H9 (cell line): Measurements from ENCODE around the gene NSUN6. TPM values are rescaled to one million over a fixed set of nuclear protein-coding genes. Genes with fewer than 3 reads are reported as not detected.

Experiments used
- DNase-seq: peaks from one replicate; pipeline ENCODE4 v3.0.0-alpha.2; 2017
- H2AFZ ChIP-seq: one replicate; pipeline ENCODE4 v1.6.1; 2013; ENCODE audit warnings: mild to moderate bottlenecking, low read length, control low read depth, moderate library complexity
- H2AK5ac ChIP-seq: 2 replicates; pipeline ENCODE4 v1.6.1; 2013; ENCODE audit warnings: low read length, control low read depth, mixed read lengths; ENCODE audit not compliant: insufficient read length
- H2BK120ac ChIP-seq: one replicate; pipeline ENCODE4 v1.6.1; 2013; ENCODE audit warnings: low read depth, mild to moderate bottlenecking, low read length, control low read depth, inconsistent platforms; ENCODE audit not compliant: poor library complexity, severe bottlenecking
- H2BK12ac ChIP-seq: 2 replicates; pipeline ENCODE4 v1.6.1; 2013; ENCODE audit warnings: low read length, control low read depth, mixed read lengths, low read depth; ENCODE audit not compliant: insufficient read length
- H2BK15ac ChIP-seq: 2 replicates; pipeline ENCODE4 v1.6.1; 2013; ENCODE audit warnings: low read depth, low read length, control low read depth
- H2BK20ac ChIP-seq: one replicate; pipeline ENCODE4 v1.6.1; 2013; ENCODE audit warnings: low read depth, mild to moderate bottlenecking, low read length, control low read depth, inconsistent platforms; ENCODE audit not compliant: poor library complexity, severe bottlenecking
- H2BK5ac ChIP-seq: 2 replicates; pipeline ENCODE4 v1.6.1; 2013; ENCODE audit warnings: low read length, control low read depth, mixed read lengths; ENCODE audit not compliant: insufficient read length
- H3K14ac ChIP-seq: 2 replicates; pipeline ENCODE4 v1.6.1; 2013; ENCODE audit warnings: low read length, control low read depth; ENCODE audit not compliant: insufficient read depth
- H3K18ac ChIP-seq: 2 replicates; pipeline ENCODE4 v1.6.1; 2013; ENCODE audit warnings: low read depth, mild to moderate bottlenecking, mixed read lengths, low read length, control low read depth; ENCODE audit not compliant: insufficient read length
- H3K23ac ChIP-seq: 2 replicates; pipeline ENCODE4 v1.6.1; 2013; ENCODE audit warnings: low read length, control low read depth, mixed read lengths, low read depth; ENCODE audit not compliant: insufficient read length
- H3K23me2 ChIP-seq: 2 replicates; pipeline ENCODE4 v1.6.1; 2013; ENCODE audit warnings: low read depth, mild to moderate bottlenecking, mixed read lengths, low read length, control low read depth; ENCODE audit not compliant: insufficient read length, poor library complexity, severe bottlenecking
- H3K27ac ChIP-seq: 2 replicates; pipeline ENCODE4 v1.5.1; 2013; ENCODE audit warnings: low read length, control low read depth, mixed read lengths, low read depth; ENCODE audit not compliant: insufficient read length
- H3K27me3 ChIP-seq: 2 replicates; pipeline ENCODE4 v1.6.1; 2013; ENCODE audit warnings: low read length, control low read depth, inconsistent platforms; ENCODE audit not compliant: insufficient read depth
- H3K4ac ChIP-seq: 2 replicates; pipeline ENCODE4 v1.6.1; 2013; ENCODE audit warnings: low read depth, mild to moderate bottlenecking, control low read depth, inconsistent platforms, low read length, moderate library complexity
- H3K4me1 ChIP-seq: 2 replicates; pipeline ENCODE4 v1.6.1; 2013; ENCODE audit warnings: low read length, control low read depth, inconsistent platforms; ENCODE audit not compliant: insufficient read depth
- H3K4me2 ChIP-seq: 2 replicates; pipeline ENCODE4 v1.6.1; 2013; ENCODE audit warnings: low read length, control low read depth, mixed read lengths; ENCODE audit not compliant: insufficient read length, insufficient read depth
- H3K56ac ChIP-seq: 2 replicates; pipeline ENCODE4 v1.6.1; 2013; ENCODE audit warnings: low read depth, mild to moderate bottlenecking, mixed read lengths, low read length, control low read depth; ENCODE audit not compliant: insufficient read length
- H3K79me1 ChIP-seq: 2 replicates; pipeline ENCODE4 v1.6.1; 2013; ENCODE audit warnings: low read depth, mild to moderate bottlenecking, moderate library complexity, low read length, control low read depth, inconsistent platforms; ENCODE audit not compliant: insufficient read depth, poor library complexity, severe bottlenecking
- H3K79me2 ChIP-seq: 2 replicates; pipeline ENCODE4 v1.6.1; 2013; ENCODE audit warnings: low read length, control low read depth, inconsistent platforms; ENCODE audit not compliant: insufficient read depth
- H3K9ac ChIP-seq: 2 replicates; pipeline ENCODE4 v1.6.1; 2013; ENCODE audit warnings: low read length, control low read depth, mixed read lengths; ENCODE audit not compliant: insufficient read length; ENCODE audit errors: extremely low read depth
- H3K9me3 ChIP-seq: one replicate; pipeline ENCODE4 v1.6.1; 2013; ENCODE audit warnings: low read depth, low read length, inconsistent platforms; ENCODE audit not compliant: control insufficient read depth
- H3T11ph ChIP-seq: one replicate; pipeline ENCODE4 v1.6.1; 2013; ENCODE audit warnings: mild to moderate bottlenecking, low read length, control low read depth, inconsistent platforms
- H4K20me1 ChIP-seq: one replicate; pipeline ENCODE4 v1.6.1; 2013; ENCODE audit not compliant: control insufficient read depth, insufficient read length, insufficient read depth
- H4K5ac ChIP-seq: 2 replicates; pipeline ENCODE4 v1.6.1; 2013; ENCODE audit warnings: low read depth, mild to moderate bottlenecking, mixed read lengths, low read length, control low read depth; ENCODE audit not compliant: insufficient read length
- H4K8ac ChIP-seq: replicated peaks from 2 replicates; pipeline ENCODE4 v1.6.1; 2013; ENCODE audit warnings: low read length, control low read depth, mixed read lengths, low read depth; ENCODE audit not compliant: insufficient read length
- H4K91ac ChIP-seq: 2 replicates; pipeline ENCODE4 v1.6.1; 2013; ENCODE audit warnings: low read depth, mild to moderate bottlenecking, moderate library complexity, mixed read lengths, low read length, control low read depth; ENCODE audit not compliant: insufficient read length
- H3K27ac Mint-ChIP-seq, 3 experiments: 2 replicates in 2 of 3; 3 replicates in 1 of 3; pipeline ENCODE4 v1.8.0; 2020 to 2021; ENCODE audit warnings: mixed read lengths in 3 of 3, mild to moderate bottlenecking in 1 of 3, moderate library complexity in 1 of 3
- H3K27me3 Mint-ChIP-seq: 2 replicates; pipeline ENCODE4 v1.8.0; 2021; ENCODE audit warnings: low read depth, mild to moderate bottlenecking, moderate library complexity, mixed read lengths
- H3K36me3 Mint-ChIP-seq, 3 experiments: 2 replicates in 2 of 3; 3 replicates in 1 of 3; pipeline ENCODE4 v1.8.0; 2020 to 2021; ENCODE audit warnings: low read depth in 3 of 3, mixed read lengths in 3 of 3; ENCODE audit not compliant: insufficient read depth in 1 of 3
- H3K4me1 Mint-ChIP-seq, 2 experiments: 2 replicates each; pipeline ENCODE4 v1.8.0; 2020; ENCODE audit warnings: mixed read lengths in 2 of 2
- H3K4me3 Mint-ChIP-seq, 2 experiments: 2 replicates in 1 of 2; 3 replicates in 1 of 2; pipeline ENCODE4 v1.8.0; 2020 to 2021; ENCODE audit warnings: mild to moderate bottlenecking in 2 of 2, mixed read lengths in 2 of 2, moderate library complexity in 1 of 2
- H3K9me3 Mint-ChIP-seq, 2 experiments: 2 replicates in 1 of 2; 3 replicates in 1 of 2; pipeline ENCODE4 v1.8.0; 2020; ENCODE audit warnings: mild to moderate bottlenecking in 2 of 2, mixed read lengths in 2 of 2, moderate library complexity in 1 of 2
- CTCF ChIP-seq: fragments of 200-600 bp; sonication (generic); conservative IDR thresholded peaks from 3 replicates; pipeline ENCODE4 v1.8.0; 2021; ENCODE audit warnings: antibody characterized with exemption, mild to moderate bottlenecking
- WGBS: extraction: QIAGEN DNeasy Blood & Tissue Kit; methylation state at CpG from one replicate; pipeline ENCODE4 v1.1.7; 2013; ENCODE audit warnings: missing lambda C conversion rate, low lambda C conversion rate, mixed read lengths; ENCODE audit not compliant: insufficient read length; ENCODE audit errors: extremely low coverage; 5-methylcytosine and 5-hydroxymethylcytosine counted together
- total RNA-seq: library from RNA; stranded (reverse); gene quantifications from 2 replicates; pipeline ENCODE4 v1.2.1, GENCODE V29; 2021

The NSUN6 gene
- total RNA-seq, 1 experiment from 2014 or later: 11.9 TPM

GRCh38 chr10:18523025-18523424, 128.4 kb downstream of the NSUN6 start:
- Histone ChIP-seq H4K8ac (no peak overlapping the region), H2BK20ac (no peak overlapping the region), H2BK5ac (no peak overlapping the region), H3K18ac (no peak overlapping the region), H3K27me3 (no peaks in the 10 kb centered on the region), H3K4ac (no peak overlapping the region), H3K23me2 (no peaks in the 10 kb centered on the region), H4K20me1 (no peaks in the 10 kb centered on the region), H3K79me2 (no peaks in the 10 kb centered on the region), H4K5ac (no peak overlapping the region), H3K4me2 (no peak overlapping the region), H3K27ac (no peak overlapping the region), H3K9me3 (no peaks in the 10 kb centered on the region), H3K23ac (no peak overlapping the region), H2BK15ac (no peak overlapping the region), H3K9ac (no peak overlapping the region), H3K79me1 (no peaks in the 10 kb centered on the region), H3K56ac (no peak overlapping the region), H2AK5ac (no peak overlapping the region), H2BK120ac (no peak overlapping the region), H3K14ac (no peak overlapping the region), H3T11ph (no peak overlapping the region), H4K91ac (no peak overlapping the region), H3K4me1 (no peaks in the 10 kb centered on the region; the same call in 1 of the 2 replicates), H2BK12ac (no peak overlapping the region), H2AFZ (no peak overlapping the region)
- no peaks in the 10 kb centered on the region; a peak in 1 of 7 replicates for H3K36me3 Mint-ChIP-seq
- no CpG with 5 or more reads among the region's 1 CpG for WGBS
- DNase-seq: no peak
- H3K27ac Mint-ChIP-seq: no peak overlapping the region
- H3K4me1 Mint-ChIP-seq: peaks cover 7 to 10% of the 10 kb centered on the region in 2 experiments
- TF ChIP-seq CTCF: no peak
- no peaks in the 10 kb centered on the region for H3K9me3 Mint-ChIP-seq
- H3K4me3 Mint-ChIP-seq: no peak overlapping the region
- no peaks in the 10 kb centered on the region; the same call in 1 of the 2 replicates for H3K27me3 Mint-ChIP-seq
